ENCODE data around the gene INO80.
"Not testable (repeated sequence)": the region's sequence is repeated elsewhere in the genome, so short reads cannot be mapped to it uniquely, and the experiment has no call there.

Gene INO80

GRCh38 chr15:41102854-41103253 lies 13.2 kb downstream of the INO80 start:
- Mint-ChIP-seq H3K27me3 (no peaks in the 10 kb centered on the region), H3K4me3 (no peak overlapping the region), H3K27ac (peak overlapping the region in 1 of 2 donors; percentile 49), H3K9me3 (no peaks in the 10 kb centered on the region), H3K36me3 (ENCODE audit: insufficient read depth) (peaks cover 21% of the 10 kb centered on the region), H3K4me1 (ENCODE audit: low read depth in 2 of 2) (peaks cover 9 to 25% of the 10 kb centered on the region in 2 donors)
- DNase-seq (no peak), ATAC-seq (replicated peaks) (no peak)

GRCh38 chr15:41096178-41096577 lies 19.9 kb downstream of the INO80 start:
- peaks cover 1 to 6% of the 10 kb centered on the region in 2 donors for H3K4me1 Mint-ChIP-seq (ENCODE audit: low read depth in 2 of 2)

DNA sequence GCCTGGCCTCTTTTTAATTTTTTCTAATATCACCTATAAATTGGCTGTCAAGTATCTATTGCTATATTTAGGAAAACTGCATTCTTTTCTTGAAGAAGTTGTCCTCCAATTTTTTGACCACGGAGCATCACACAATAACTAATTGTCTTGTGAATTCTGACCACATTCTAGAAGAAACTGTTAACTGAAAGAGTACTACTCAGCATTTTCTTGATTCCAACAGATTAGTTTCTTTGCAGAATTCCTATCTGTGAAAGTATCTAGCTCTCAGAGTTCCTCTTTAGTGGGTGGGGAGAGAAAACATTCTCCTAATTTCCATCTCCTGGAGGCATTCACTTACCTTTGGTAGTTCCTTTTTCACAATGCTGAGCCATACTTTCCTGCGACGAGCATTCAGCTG lies 31.1 kb downstream of the INO80 start:
- Mint-ChIP-seq H3K27ac (no peak overlapping the region), H3K4me3 (no peak overlapping the region), H3K9me3 (no peaks in the 10 kb centered on the region), H3K27me3 (no peaks in the 10 kb centered on the region), H3K36me3 (ENCODE audit: insufficient read depth) (peaks cover 90% of the 10 kb centered on the region), H3K4me1 (ENCODE audit: low read depth in 2 of 2) (peaks cover 0 to under 1% of the 10 kb centered on the region in 2 donors)
- ATAC-seq (replicated peaks) (no peak), DNase-seq (no peak)

More at GRCh38 chr15:41096178-41096577, 19.9 kb downstream of the INO80 start:
- peaks cover 70% of the 10 kb centered on the region for H3K36me3 Mint-ChIP-seq (ENCODE audit: insufficient read depth)
- peak overlapping the region in 1 of 2 donors; percentile 0 for H3K27ac Mint-ChIP-seq
- DNase-seq (no peak), ATAC-seq (replicated peaks) (no peak)
- no peaks in the 10 kb centered on the region for H3K27me3 Mint-ChIP-seq
- no peaks in the 10 kb centered on the region for H3K9me3 Mint-ChIP-seq
- no peak overlapping the region for H3K4me3 Mint-ChIP-seq

GRCh38 chr15:41080144-41080543 lies 35.9 kb downstream of the INO80 start:
- Mint-ChIP-seq H3K27ac (peak overlapping the region in 1 of 2 donors; percentile 1), H3K27me3 (no peaks in the 10 kb centered on the region), H3K36me3 (ENCODE audit: insufficient read depth) (peaks cover 97% of the 10 kb centered on the region), H3K4me1 (ENCODE audit: low read depth in 2 of 2) (no peaks in the 10 kb centered on the region), H3K9me3 (no peaks in the 10 kb centered on the region), H3K4me3 (no peak overlapping the region)
- ATAC-seq (replicated peaks) (no peak), DNase-seq (no peak)

DNA sequence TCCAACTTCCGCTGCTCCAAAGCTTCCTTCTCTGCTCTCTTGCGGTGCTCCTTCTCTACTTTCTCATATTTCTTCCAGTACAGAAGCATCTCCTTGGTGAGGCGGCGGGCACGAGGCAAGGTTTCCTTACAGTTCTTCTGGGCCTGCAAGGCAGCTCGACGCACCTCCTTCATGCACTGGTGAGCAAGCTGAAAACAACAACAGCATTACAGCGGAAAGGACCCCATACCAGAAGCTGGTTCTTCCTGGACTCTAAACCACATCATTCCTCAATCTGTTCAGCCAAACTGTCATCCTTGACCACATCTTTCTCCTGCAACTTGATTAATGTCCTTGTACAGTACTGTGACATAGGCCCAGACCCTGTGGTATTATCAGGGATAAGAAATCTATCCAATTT lies 36.4 kb downstream of the INO80 start:
- ATAC-seq (replicated peaks), result no peak
- no peaks in the 10 kb centered on the region for H3K9me3 Mint-ChIP-seq
- no peak overlapping the region for H3K4me3 Mint-ChIP-seq
- no peak for DNase-seq
- no peak overlapping the region for H3K27ac Mint-ChIP-seq
- H3K36me3 Mint-ChIP-seq (ENCODE audit: insufficient read depth), result peaks cover 97% of the 10 kb centered on the region
- no peaks in the 10 kb centered on the region for H3K27me3 Mint-ChIP-seq
- no peaks in the 10 kb centered on the region for H3K4me1 Mint-ChIP-seq (ENCODE audit: low read depth in 2 of 2)

- H3K27ac Mint-ChIP-seq; H3K4me1 Mint-ChIP-seq (ENCODE audit: low read depth in 2 of 2); H3K27me3 Mint-ChIP-seq; H3K9me3 Mint-ChIP-seq; H3K4me3 Mint-ChIP-seq; DNase-seq; ATAC-seq (replicated peaks): not testable (repeated sequence)
- H3K36me3 Mint-ChIP-seq (ENCODE audit: insufficient read depth), result peaks cover 98% of the 10 kb centered on the region
Measured at GRCh38 chr15:41078879-41079278, 37.2 kb downstream of the INO80 start.

DNA sequence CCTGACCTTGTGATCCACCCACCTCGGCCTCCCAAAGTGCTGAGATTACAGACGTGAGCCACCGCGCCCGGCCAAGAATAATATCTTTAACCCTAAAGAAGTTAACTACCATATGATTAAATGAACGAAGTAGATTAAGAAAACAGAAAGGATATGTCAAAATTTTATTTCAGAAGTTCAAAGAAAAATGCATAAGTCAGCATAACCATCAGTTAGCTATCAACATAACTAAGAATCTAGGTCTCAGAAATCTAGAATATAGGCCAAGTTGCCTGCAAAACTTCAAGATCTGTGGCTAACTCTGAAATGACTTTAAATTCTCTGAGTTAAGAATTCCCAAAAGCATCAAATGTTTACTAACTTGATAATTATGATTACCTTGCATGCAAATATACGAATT lies 38.0 kb downstream of the INO80 start:
- Mint-ChIP-seq H3K27ac (no peak overlapping the region), H3K36me3 (ENCODE audit: insufficient read depth) (peaks cover 98% of the 10 kb centered on the region)

GRCh38 chr15:41073028-41073427 lies 43.1 kb downstream of the INO80 start:
- ATAC-seq (replicated peaks) (no peak), DNase-seq (no peak)
- Mint-ChIP-seq H3K36me3 (ENCODE audit: insufficient read depth) (peaks cover 89% of the 10 kb centered on the region), H3K4me3 (no peak overlapping the region), H3K27ac (peak overlapping the region in 1 of 2 donors; percentile 63), H3K4me1 (ENCODE audit: low read depth in 2 of 2) (no peaks in the 10 kb centered on the region), H3K9me3 (no peaks in the 10 kb centered on the region), H3K27me3 (no peaks in the 10 kb centered on the region)

More for the DNA sequence above, 38.0 kb downstream of the INO80 start:
- no peak for DNase-seq
- H3K4me1 Mint-ChIP-seq (ENCODE audit: low read depth in 2 of 2), result no peaks in the 10 kb centered on the region
- no peaks in the 10 kb centered on the region for H3K9me3 Mint-ChIP-seq
- no peak for ATAC-seq (replicated peaks)
- no peaks in the 10 kb centered on the region for H3K27me3 Mint-ChIP-seq
- H3K4me3 Mint-ChIP-seq, result no peak overlapping the region

- H3K9me3 Mint-ChIP-seq, result no peaks in the 10 kb centered on the region
- ATAC-seq (replicated peaks) (no peak), DNase-seq (no peak)
- no peaks in the 10 kb centered on the region for H3K27me3 Mint-ChIP-seq
- no peak overlapping the region for H3K4me3 Mint-ChIP-seq
- no peak overlapping the region for H3K27ac Mint-ChIP-seq
- H3K36me3 Mint-ChIP-seq (ENCODE audit: insufficient read depth), result peaks cover 89% of the 10 kb centered on the region
- H3K4me1 Mint-ChIP-seq (ENCODE audit: low read depth in 2 of 2), result no peaks in the 10 kb centered on the region
Measured at GRCh38 chr15:41072013-41072412, 44.1 kb downstream of the INO80 start.

GRCh38 chr15:41066516-41066915 lies 49.6 kb downstream of the INO80 start:
- no peak overlapping the region for H3K27ac Mint-ChIP-seq
- H3K4me3 Mint-ChIP-seq, result no peak overlapping the region
- H3K9me3 Mint-ChIP-seq, result no peaks in the 10 kb centered on the region
- no peaks in the 10 kb centered on the region for H3K4me1 Mint-ChIP-seq (ENCODE audit: low read depth in 2 of 2)
- H3K27me3 Mint-ChIP-seq, result no peaks in the 10 kb centered on the region
- DNase-seq (no peak), ATAC-seq (replicated peaks) (no peak)
- H3K36me3 Mint-ChIP-seq (ENCODE audit: insufficient read depth), result peaks cover 90% of the 10 kb centered on the region

GRCh38 chr15:41061667-41062066 lies 54.4 kb downstream of the INO80 start:
- peaks cover 72% of the 10 kb centered on the region for H3K36me3 Mint-ChIP-seq (ENCODE audit: insufficient read depth)
- H3K27ac Mint-ChIP-seq, result no peak overlapping the region
- no peaks in the 10 kb centered on the region for H3K4me1 Mint-ChIP-seq (ENCODE audit: low read depth in 2 of 2)

DNA sequence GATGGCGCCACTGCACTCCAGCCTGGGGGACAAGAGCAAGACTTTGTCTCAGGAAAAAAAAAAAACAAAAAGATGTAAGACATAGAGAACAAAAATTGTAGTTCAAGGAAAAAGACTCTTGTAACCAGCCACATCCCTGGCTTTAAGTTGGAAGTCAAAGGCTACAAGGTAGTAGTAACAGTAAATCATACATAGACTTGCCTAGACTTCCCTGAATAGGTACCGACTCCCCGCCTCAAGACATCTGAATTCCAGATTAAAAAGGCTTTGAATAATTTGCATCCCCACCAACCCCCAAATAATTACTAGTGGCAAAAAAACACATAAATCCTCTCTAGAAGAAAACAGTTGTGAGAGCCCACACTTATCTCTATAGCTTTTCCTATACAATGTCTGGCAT lies 55.6 kb downstream of the INO80 start:
- H3K27ac Mint-ChIP-seq, result no peak overlapping the region
- H3K9me3 Mint-ChIP-seq, result no peaks in the 10 kb centered on the region

More at GRCh38 chr15:41061667-41062066, 54.4 kb downstream of the INO80 start:
- ATAC-seq (replicated peaks), result no peak
- no peak for DNase-seq
- H3K9me3 Mint-ChIP-seq, result no peaks in the 10 kb centered on the region
- no peaks in the 10 kb centered on the region for H3K27me3 Mint-ChIP-seq
- H3K4me3 Mint-ChIP-seq, result no peak overlapping the region

DNA sequence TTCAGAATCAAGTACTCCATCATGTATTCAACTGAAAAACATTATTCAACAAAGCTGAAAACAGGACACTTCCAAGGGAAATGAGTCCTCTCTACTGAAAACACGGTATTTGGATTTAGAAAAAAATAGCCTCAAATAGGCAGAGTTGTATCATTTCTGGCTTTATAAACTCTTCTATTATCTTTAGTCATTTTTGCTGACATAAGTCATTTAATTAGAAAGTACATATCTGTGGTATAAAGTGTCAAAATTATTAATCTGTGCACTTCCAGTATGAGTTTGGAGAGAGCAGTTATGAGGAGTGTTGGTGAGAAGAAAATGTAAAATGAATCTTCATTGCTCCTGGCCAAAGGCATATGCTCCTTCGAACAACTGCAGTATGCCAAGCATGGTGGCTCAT lies 59.3 kb downstream of the INO80 start:
- H3K27ac Mint-ChIP-seq, result peak overlapping the region; percentile 26 to 68
- ATAC-seq (replicated peaks), result no peak
- peaks cover 72% of the 10 kb centered on the region for H3K36me3 Mint-ChIP-seq (ENCODE audit: insufficient read depth)
- H3K9me3 Mint-ChIP-seq, result no peaks in the 10 kb centered on the region
- H3K27me3 Mint-ChIP-seq, result no peaks in the 10 kb centered on the region
- H3K4me1 Mint-ChIP-seq (ENCODE audit: low read depth in 2 of 2), result no peaks in the 10 kb centered on the region
- DNase-seq, result no peak
- H3K4me3 Mint-ChIP-seq, result no peak overlapping the region

More for the DNA sequence above, 55.6 kb downstream of the INO80 start:
- DNase-seq (no peak), ATAC-seq (replicated peaks) (no peak)
- Mint-ChIP-seq H3K36me3 (ENCODE audit: insufficient read depth) (peaks cover 72% of the 10 kb centered on the region), H3K4me1 (ENCODE audit: low read depth in 2 of 2) (no peaks in the 10 kb centered on the region), H3K27me3 (no peaks in the 10 kb centered on the region), H3K4me3 (no peak overlapping the region)

DNA sequence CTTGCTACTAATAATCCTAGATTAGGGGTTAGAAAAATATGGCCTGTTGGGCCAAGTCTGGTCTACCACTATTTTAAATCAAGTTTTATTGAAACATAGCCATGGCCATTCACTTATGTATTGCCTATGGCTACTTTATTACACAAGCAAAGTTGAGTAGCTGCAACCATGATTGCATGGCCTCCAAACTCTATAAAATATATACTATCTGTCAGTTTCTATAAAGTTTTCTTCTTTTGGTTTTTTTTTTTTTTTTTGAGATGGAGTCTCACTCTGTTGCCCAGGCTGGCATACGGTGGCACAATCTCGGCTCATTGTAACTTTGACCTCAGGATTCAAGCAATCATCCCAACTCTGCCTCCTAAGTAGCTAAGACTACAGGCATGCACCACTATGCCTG lies 60.4 kb downstream of the INO80 start:
- Mint-ChIP-seq H3K36me3 (ENCODE audit: insufficient read depth) (peaks cover 72% of the 10 kb centered on the region), H3K27ac (no peak overlapping the region), H3K4me1 (ENCODE audit: low read depth in 2 of 2) (no peaks in the 10 kb centered on the region), H3K4me3 (no peak overlapping the region), H3K27me3 (no peaks in the 10 kb centered on the region), H3K9me3 (no peaks in the 10 kb centered on the region)
- ATAC-seq (replicated peaks), result no peak
- DNase-seq, result no peak

- H3K4me1 Mint-ChIP-seq (ENCODE audit: low read depth in 2 of 2), result no peaks in the 10 kb centered on the region
- H3K36me3 Mint-ChIP-seq (ENCODE audit: insufficient read depth), result peaks cover 81% of the 10 kb centered on the region
- no peaks in the 10 kb centered on the region for H3K27me3 Mint-ChIP-seq
- no peak overlapping the region for H3K4me3 Mint-ChIP-seq
- no peaks in the 10 kb centered on the region for H3K9me3 Mint-ChIP-seq
- no peak for DNase-seq
- no peak overlapping the region for H3K27ac Mint-ChIP-seq
- no peak for ATAC-seq (replicated peaks)
Measured at GRCh38 chr15:41051139-41051538, 64.9 kb downstream of the INO80 start.

All from effector memory CD8-positive, alpha-beta T cell (primary cell).